Effector memory CD4-positive, alpha-beta T cell (primary cell): ENCODE measurements around the gene HOXC12.

Experiments
- DNase-seq, 3 donors: peaks; one replicate each; pipeline ENCODE4 v3.0.0-alpha.2; 2020
- H3K27ac ChIP-seq: 2 replicates; pipeline ENCODE4 v1.7.0; 2013; ENCODE audit warnings: mild to moderate bottlenecking, low read length, moderate library complexity; ENCODE audit not compliant: insufficient read depth, poor library complexity, severe bottlenecking
- H3K27me3 ChIP-seq: replicated peaks from 2 replicates; pipeline ENCODE4 v1.7.0; 2013; ENCODE audit warnings: mild to moderate bottlenecking, low read length; ENCODE audit not compliant: insufficient read depth, control insufficient read depth, poor library complexity, severe bottlenecking
- H3K36me3 ChIP-seq: 2 replicates; pipeline ENCODE4 v1.7.0; 2013; ENCODE audit warnings: mild to moderate bottlenecking, low read length, moderate library complexity; ENCODE audit not compliant: control insufficient read depth, insufficient read depth
- H3K4me1 ChIP-seq: 2 replicates; pipeline ENCODE4 v1.7.0; 2013; ENCODE audit warnings: low read length, mild to moderate bottlenecking; ENCODE audit not compliant: control insufficient read depth, insufficient read depth, poor library complexity, severe bottlenecking
- H3K4me3 ChIP-seq: 2 replicates; pipeline ENCODE4 v1.7.0; 2013; ENCODE audit warnings: low read length, low read depth, mild to moderate bottlenecking; ENCODE audit not compliant: insufficient read depth, poor library complexity, severe bottlenecking
- H3K9me3 ChIP-seq: 2 replicates; pipeline ENCODE4 v1.7.0; 2013; ENCODE audit warnings: mild to moderate bottlenecking, low read length, moderate library complexity; ENCODE audit not compliant: control insufficient read depth

The HOXC12 gene

GRCh38 chr12:53972722-53973235, 18.1 kb downstream of the HOXC12 start, which contains the start of gene HOXC11:
TSS of gene HOXC11 (plus strand) at chr12:53973126. CDS start at chr12:53973242, 116 bp downstream.
- DNase-seq = no peak
- Histone ChIP-seq H3K9me3 (no peaks in the 10 kb centered on the region), H3K4me1 (peaks cover 27% of the 10 kb centered on the region), H3K4me3 (no peak within 1 kb of the TSS), H3K36me3 (no peaks in the 10 kb centered on the region), H3K27me3 (peaks cover 93% of the 10 kb centered on the region), H3K27ac (no peak within 1 kb of the TSS)

- no peak for DNase-seq
- no peak overlapping the region for H3K4me3 ChIP-seq
- peaks cover 92% of the 10 kb centered on the region for H3K27me3 ChIP-seq
- no peaks in the 10 kb centered on the region for H3K9me3 ChIP-seq
- no peaks in the 10 kb centered on the region for H3K36me3 ChIP-seq
- no peak overlapping the region for H3K27ac ChIP-seq
- peaks cover 31% of the 10 kb centered on the region for H3K4me1 ChIP-seq
Measured at GRCh38 chr12:53973236-53974042, 18.7 kb downstream of the HOXC12 start.

GRCh38 chr12:53974084-53975063, 19.7 kb downstream of the HOXC12 start, which contains the start of gene HOTAIR:
TSS of gene HOTAIR (minus strand) at chr12:53974954.
- Histone ChIP-seq H3K27me3 (peaks cover 94% of the 10 kb centered on the region), H3K4me1 (peaks cover 31% of the 10 kb centered on the region), H3K27ac (no peak within 1 kb of the TSS), H3K9me3 (no peaks in the 10 kb centered on the region), H3K4me3 (peak within 1 kb of the TSS; percentile 50), H3K36me3 (no peaks in the 10 kb centered on the region)
- no peak for DNase-seq

- no peaks in the 10 kb centered on the region for H3K36me3 ChIP-seq
- H3K27me3 ChIP-seq = peaks cover 92% of the 10 kb centered on the region
- no peaks in the 10 kb centered on the region for H3K9me3 ChIP-seq
- H3K27ac ChIP-seq = no peak overlapping the region
- no peak for DNase-seq
- peaks cover 31% of the 10 kb centered on the region for H3K4me1 ChIP-seq
- peak overlapping the region; percentile 50 for H3K4me3 ChIP-seq
Measured at GRCh38 chr12:53975064-53975471, 20.4 kb downstream of the HOXC12 start.

- no peak overlapping the region for H3K27ac ChIP-seq
- H3K36me3 ChIP-seq = no peaks in the 10 kb centered on the region
- no peaks in the 10 kb centered on the region for H3K9me3 ChIP-seq
- DNase-seq = no peak
- H3K4me3 ChIP-seq = no peak overlapping the region
- H3K4me1 ChIP-seq = peaks cover 31% of the 10 kb centered on the region
- peaks cover 92% of the 10 kb centered on the region for H3K27me3 ChIP-seq
Measured at GRCh38 chr12:53975479-53976152, 20.9 kb downstream of the HOXC12 start.

- peaks cover 93% of the 10 kb centered on the region for H3K27me3 ChIP-seq
Measured at GRCh38 chr12:53976172-53976822, 21.6 kb downstream of the HOXC12 start.

GRCh38 chr12:53976823-53977595, 22.3 kb downstream of the HOXC12 start:
- Histone ChIP-seq H3K27me3 (peaks cover 94% of the 10 kb centered on the region), H3K9me3 (no peaks in the 10 kb centered on the region), H3K4me1 (peaks cover 31% of the 10 kb centered on the region), H3K36me3 (no peaks in the 10 kb centered on the region), H3K27ac (no peak overlapping the region), H3K4me3 (no peak overlapping the region)
- DNase-seq = no peak

More at GRCh38 chr12:53976172-53976822, 21.6 kb downstream of the HOXC12 start:
- no peak for DNase-seq
- Histone ChIP-seq H3K36me3 (no peaks in the 10 kb centered on the region), H3K4me3 (no peak overlapping the region), H3K27ac (no peak overlapping the region), H3K4me1 (peaks cover 31% of the 10 kb centered on the region), H3K9me3 (no peaks in the 10 kb centered on the region)

- H3K36me3 ChIP-seq = no peaks in the 10 kb centered on the region
- no peak overlapping the region for H3K4me3 ChIP-seq
- no peak overlapping the region for H3K27ac ChIP-seq
- DNase-seq = no peak
- H3K27me3 ChIP-seq = peaks cover 94% of the 10 kb centered on the region
- H3K9me3 ChIP-seq = no peaks in the 10 kb centered on the region
- H3K4me1 ChIP-seq = peaks cover 31% of the 10 kb centered on the region
Measured at GRCh38 chr12:53977596-53978445, 23.1 kb downstream of the HOXC12 start.
